ENCODE data around the gene SEC14L3.

The SEC14L3 gene

GRCh38 chr22:30445438-30446145 is 26.2 kb downstream of the SEC14L3 start:
- no peaks in the 10 kb centered on the region for H3K79me2 ChIP-seq (ENCODE audit: insufficient read depth, low read length)
- no peak overlapping the region for H3K9ac ChIP-seq (ENCODE audit: low read length)
- H3K4me3 ChIP-seq (ENCODE audit: insufficient read depth, low read length, poor library complexity, severe bottlenecking): no peak overlapping the region
- H3F3A ChIP-seq (ENCODE audit: insufficient read depth): no peaks in the 10 kb centered on the region
- no peaks in the 10 kb centered on the region for H3K9me2 ChIP-seq (replicated peaks; ENCODE audit: insufficient read depth, low read length)
- H3K27me3 ChIP-seq (ENCODE audit: low read length): no peaks in the 10 kb centered on the region
- TF ChIP-seq, protein P1, sequence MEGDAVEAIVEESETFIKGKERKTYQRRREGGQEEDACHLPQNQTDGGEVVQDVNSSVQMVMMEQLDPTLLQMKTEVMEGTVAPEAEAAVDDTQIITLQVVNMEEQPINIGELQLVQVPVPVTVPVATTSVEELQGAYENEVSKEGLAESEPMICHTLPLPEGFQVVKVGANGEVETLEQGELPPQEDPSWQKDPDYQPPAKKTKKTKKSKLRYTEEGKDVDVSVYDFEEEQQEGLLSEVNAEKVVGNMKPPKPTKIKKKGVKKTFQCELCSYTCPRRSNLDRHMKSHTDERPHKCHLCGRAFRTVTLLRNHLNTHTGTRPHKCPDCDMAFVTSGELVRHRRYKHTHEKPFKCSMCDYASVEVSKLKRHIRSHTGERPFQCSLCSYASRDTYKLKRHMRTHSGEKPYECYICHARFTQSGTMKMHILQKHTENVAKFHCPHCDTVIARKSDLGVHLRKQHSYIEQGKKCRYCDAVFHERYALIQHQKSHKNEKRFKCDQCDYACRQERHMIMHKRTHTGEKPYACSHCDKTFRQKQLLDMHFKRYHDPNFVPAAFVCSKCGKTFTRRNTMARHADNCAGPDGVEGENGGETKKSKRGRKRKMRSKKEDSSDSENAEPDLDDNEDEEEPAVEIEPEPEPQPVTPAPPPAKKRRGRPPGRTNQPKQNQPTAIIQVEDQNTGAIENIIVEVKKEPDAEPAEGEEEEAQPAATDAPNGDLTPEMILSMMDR (IDR thresholded peaks at IDR 0.05; ENCODE audit: insufficient read depth, low read length, poor library complexity, severe bottlenecking): no peak
- no peak for TF ChIP-seq EZH2phosphoT487 (conservative IDR thresholded peaks at IDR 0.05; ENCODE audit: low read length)
- no peaks in the 10 kb centered on the region for H3K9me3 ChIP-seq (ENCODE audit: insufficient read depth, low read length)
- H3K27ac ChIP-seq (ENCODE audit: low read depth, low read length): no peak overlapping the region
- H3K4me2 ChIP-seq (ENCODE audit: low read depth, low read length, poor library complexity, severe bottlenecking): no peak overlapping the region
- H4K20me1 ChIP-seq (ENCODE audit: low read depth, low read length): no peaks in the 10 kb centered on the region
- no peaks in the 10 kb centered on the region for H3K36me3 ChIP-seq (ENCODE audit: low read length)
- no peak overlapping the region for H2AFZ ChIP-seq (ENCODE audit: low read depth, low read length, severe bottlenecking)

- Histone ChIP-seq H3F3A (ENCODE audit: insufficient read depth) (no peaks in the 10 kb centered on the region), H4K20me1 (ENCODE audit: low read depth, low read length) (no peaks in the 10 kb centered on the region), H3K4me3 (ENCODE audit: insufficient read depth, low read length, poor library complexity, severe bottlenecking) (no peak overlapping the region), H2AFZ (ENCODE audit: low read depth, low read length, severe bottlenecking) (peak overlapping the region; percentile 72), H3K79me2 (ENCODE audit: insufficient read depth, low read length) (no peaks in the 10 kb centered on the region), H3K4me2 (ENCODE audit: low read depth, low read length, poor library complexity, severe bottlenecking) (peak overlapping the region; percentile 19), H3K9me2 (replicated peaks; ENCODE audit: insufficient read depth, low read length) (no peaks in the 10 kb centered on the region), H3K27ac (ENCODE audit: low read depth, low read length) (no peak overlapping the region), H3K27me3 (ENCODE audit: low read length) (no peaks in the 10 kb centered on the region), H3K36me3 (ENCODE audit: low read length) (no peaks in the 10 kb centered on the region), H3K9me3 (ENCODE audit: insufficient read depth, low read length) (no peaks in the 10 kb centered on the region), H3K9ac (ENCODE audit: low read length) (no peak overlapping the region)
- TF ChIP-seq, protein P1 (IDR thresholded peaks at IDR 0.05; ENCODE audit: insufficient read depth, low read length, poor library complexity, severe bottlenecking): peak; percentile 88
- no peak for TF ChIP-seq EZH2phosphoT487 (conservative IDR thresholded peaks at IDR 0.05; ENCODE audit: low read length)
Observed at GRCh38 chr22:30444632-30445437, 27.0 kb downstream of the SEC14L3 start.

DNA sequence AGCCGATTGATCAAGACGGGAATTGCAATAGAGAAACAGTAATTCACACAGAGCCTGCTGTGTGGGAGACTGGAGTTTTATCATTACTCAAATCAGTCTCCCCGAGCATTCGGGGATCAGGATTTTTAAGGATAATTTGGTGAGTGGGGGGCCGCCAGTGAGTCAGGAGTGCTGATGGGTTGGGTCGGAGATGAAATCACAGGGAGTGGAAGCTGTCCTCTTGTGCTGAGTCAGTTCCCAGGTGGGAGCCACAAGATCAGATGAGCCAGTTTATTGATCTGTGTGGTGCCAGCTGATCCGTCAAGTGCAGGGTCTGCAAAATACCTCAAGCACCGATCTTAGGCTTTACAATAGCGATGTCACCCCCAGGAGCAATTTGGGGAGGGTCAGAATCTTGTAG is 30.7 kb downstream of the SEC14L3 start:
- Histone ChIP-seq H3K27ac (ENCODE audit: low read depth, low read length) (no peak overlapping the region), H3F3A (ENCODE audit: insufficient read depth) (peaks cover 7% of the 10 kb centered on the region), H3K36me3 (ENCODE audit: low read length) (no peaks in the 10 kb centered on the region), H3K9ac (ENCODE audit: low read length) (no peak overlapping the region), H3K9me2 (replicated peaks; ENCODE audit: insufficient read depth, low read length) (no peaks in the 10 kb centered on the region), H3K4me3 (ENCODE audit: insufficient read depth, low read length, poor library complexity, severe bottlenecking) (no peak overlapping the region), H3K4me2 (ENCODE audit: low read depth, low read length, poor library complexity, severe bottlenecking) (no peak overlapping the region), H3K79me2 (ENCODE audit: insufficient read depth, low read length) (no peaks in the 10 kb centered on the region), H3K27me3 (ENCODE audit: low read length) (no peaks in the 10 kb centered on the region), H2AFZ (ENCODE audit: low read depth, low read length, severe bottlenecking) (no peak overlapping the region), H4K20me1 (ENCODE audit: low read depth, low read length) (no peaks in the 10 kb centered on the region), H3K9me3 (ENCODE audit: insufficient read depth, low read length) (no peaks in the 10 kb centered on the region)
- TF ChIP-seq, protein P1 (IDR thresholded peaks at IDR 0.05; ENCODE audit: insufficient read depth, low read length, poor library complexity, severe bottlenecking): no peak
- no peak for TF ChIP-seq EZH2phosphoT487 (conservative IDR thresholded peaks at IDR 0.05; ENCODE audit: low read length)

All from SU-DHL-6 (cell line).